Testis (tissue), 2 donors: ENCODE results near the gene WDR49.

Experiments
- CTCF ChIP-seq, 3 experiments: fragments of 450-650 bp in 2 of 3; fragments of 200-600 bp in 1 of 3; sonication (generic) in 1 of 3; IDR thresholded peaks; one replicate each; pipeline ENCODE4 v1.5.1; 2016 to 2019; ENCODE audit warnings: antibody characterized with exemption in 3 of 3, mild to moderate bottlenecking in 2 of 3, moderate library complexity in 1 of 3
- POLR2A ChIP-seq: fragments of 450-650 bp; IDR thresholded peaks from one replicate; pipeline ENCODE4 v1.6.1; 2017; ENCODE audit warnings: antibody characterized with exemption, mild to moderate bottlenecking, moderate library complexity

- TF ChIP-seq CTCF (IDR thresholded peaks at IDR 0.05) (no peak), POLR2A (no peak)
These were observed 80.8 kb downstream of the WDR49 start for GRCh38 chr3:167572991-167573390.
